ENCODE results near the gene GNL3.
"Not testable (repeated sequence)": the region's sequence is repeated elsewhere in the genome, so short reads cannot be mapped to it uniquely, and the experiment has no call there.

DNA sequence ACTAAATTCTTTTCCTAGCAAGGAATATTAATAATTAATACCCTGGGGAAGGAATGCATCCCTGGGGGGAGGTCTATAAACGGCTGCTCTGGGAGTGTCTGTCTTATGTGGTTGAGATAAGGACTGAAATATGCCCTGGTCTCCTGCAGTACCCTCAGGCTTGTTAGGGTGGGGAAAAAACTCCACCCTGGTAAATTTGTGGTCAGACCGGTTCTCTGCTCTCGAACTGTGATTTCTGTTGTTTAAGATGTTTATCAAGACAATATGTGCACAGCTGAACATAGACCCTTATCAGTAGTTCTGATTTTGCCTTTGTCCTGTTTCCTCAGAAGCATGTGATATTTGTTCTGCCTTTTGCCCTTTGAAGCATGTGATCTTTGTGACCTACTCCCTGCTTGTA lies 42.9 kb downstream of the GNL3 start:
- not testable (repeated sequence) for TF ChIP-seq RAD21 (conservative IDR thresholded peaks at IDR 0.05 in 1 of 2, IDR thresholded peaks at IDR 0.05 in 1 of 2); KDM5A (IDR thresholded peaks at IDR 0.05); RFX5 (IDR thresholded peaks at IDR 0.05); EP300 (IDR thresholded peaks at IDR 0.05)
- TF ChIP-seq, protein P1, sequence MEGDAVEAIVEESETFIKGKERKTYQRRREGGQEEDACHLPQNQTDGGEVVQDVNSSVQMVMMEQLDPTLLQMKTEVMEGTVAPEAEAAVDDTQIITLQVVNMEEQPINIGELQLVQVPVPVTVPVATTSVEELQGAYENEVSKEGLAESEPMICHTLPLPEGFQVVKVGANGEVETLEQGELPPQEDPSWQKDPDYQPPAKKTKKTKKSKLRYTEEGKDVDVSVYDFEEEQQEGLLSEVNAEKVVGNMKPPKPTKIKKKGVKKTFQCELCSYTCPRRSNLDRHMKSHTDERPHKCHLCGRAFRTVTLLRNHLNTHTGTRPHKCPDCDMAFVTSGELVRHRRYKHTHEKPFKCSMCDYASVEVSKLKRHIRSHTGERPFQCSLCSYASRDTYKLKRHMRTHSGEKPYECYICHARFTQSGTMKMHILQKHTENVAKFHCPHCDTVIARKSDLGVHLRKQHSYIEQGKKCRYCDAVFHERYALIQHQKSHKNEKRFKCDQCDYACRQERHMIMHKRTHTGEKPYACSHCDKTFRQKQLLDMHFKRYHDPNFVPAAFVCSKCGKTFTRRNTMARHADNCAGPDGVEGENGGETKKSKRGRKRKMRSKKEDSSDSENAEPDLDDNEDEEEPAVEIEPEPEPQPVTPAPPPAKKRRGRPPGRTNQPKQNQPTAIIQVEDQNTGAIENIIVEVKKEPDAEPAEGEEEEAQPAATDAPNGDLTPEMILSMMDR (IDR thresholded peaks at IDR 0.05), result not testable (repeated sequence)

Data from A549 (cell line).